Daoy (cell line): ENCODE measurements around the gene HOXD8. TPM values are rescaled to one million over a fixed set of nuclear protein-coding genes. Genes with fewer than 3 reads are reported as not detected.

Experiments used
- DNase-seq: peaks from one replicate; pipeline ENCODE4 v3.0.0-alpha.2; 2015; ENCODE audit warnings: low read depth
- total RNA-seq: library from RNA; depleted of rRNA; stranded (reverse); fragments of >200 nt; shearing (Covaris generic); gene quantifications from 2 replicates; pipeline ENCODE4 v1.2.3, GENCODE V29; 2014

The HOXD8 gene
- total RNA-seq, 1 experiment from 2014 or later: 9.7 TPM

GRCh38 chr2:176159663-176160250 is 30.3 kb downstream of the HOXD8 start:
- DNase-seq: no peak

DNA sequence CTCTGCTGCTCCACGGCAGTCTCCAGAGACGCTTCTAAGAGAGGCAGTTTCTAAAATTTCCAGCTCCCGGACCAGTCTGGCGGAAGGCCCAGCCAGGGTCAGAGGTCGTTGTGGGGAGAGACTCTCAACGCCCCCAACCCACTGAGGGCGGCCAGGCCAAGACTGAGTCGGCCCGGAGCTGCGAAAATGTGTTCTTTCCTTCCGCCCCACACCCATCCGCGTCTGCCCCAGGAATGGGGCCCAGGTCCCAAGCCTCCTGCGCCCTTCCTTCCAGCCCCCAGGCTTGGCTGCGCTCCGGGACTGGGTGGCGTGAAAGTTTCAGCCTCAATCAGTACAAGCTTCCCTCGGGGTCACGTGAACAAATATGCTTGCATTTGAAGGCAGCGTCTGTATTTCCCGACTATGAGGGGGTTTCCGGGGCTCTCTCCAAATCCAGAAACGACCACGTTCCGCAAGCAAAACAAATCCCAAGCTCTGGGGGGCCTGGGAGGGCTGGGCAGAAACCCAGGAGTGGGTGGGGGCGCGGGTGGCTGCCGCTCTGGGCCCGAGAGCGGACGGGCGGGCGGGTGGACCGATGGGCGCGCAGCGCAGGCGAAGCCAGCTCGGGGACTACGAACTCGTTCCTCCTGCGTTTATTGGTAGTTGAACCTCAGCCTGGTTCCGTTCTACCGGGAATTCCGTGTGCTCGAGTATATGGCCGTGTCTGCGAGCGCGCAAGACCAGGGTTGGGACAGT is 30.9 kb downstream of the HOXD8 start:
- no peak for DNase-seq

GRCh38 chr2:176160986-176161824 is 31.7 kb downstream of the HOXD8 start:
- DNase-seq: no peak

- no peak for DNase-seq
Measured at GRCh38 chr2:176161825-176162626, 32.5 kb downstream of the HOXD8 start.

DNA sequence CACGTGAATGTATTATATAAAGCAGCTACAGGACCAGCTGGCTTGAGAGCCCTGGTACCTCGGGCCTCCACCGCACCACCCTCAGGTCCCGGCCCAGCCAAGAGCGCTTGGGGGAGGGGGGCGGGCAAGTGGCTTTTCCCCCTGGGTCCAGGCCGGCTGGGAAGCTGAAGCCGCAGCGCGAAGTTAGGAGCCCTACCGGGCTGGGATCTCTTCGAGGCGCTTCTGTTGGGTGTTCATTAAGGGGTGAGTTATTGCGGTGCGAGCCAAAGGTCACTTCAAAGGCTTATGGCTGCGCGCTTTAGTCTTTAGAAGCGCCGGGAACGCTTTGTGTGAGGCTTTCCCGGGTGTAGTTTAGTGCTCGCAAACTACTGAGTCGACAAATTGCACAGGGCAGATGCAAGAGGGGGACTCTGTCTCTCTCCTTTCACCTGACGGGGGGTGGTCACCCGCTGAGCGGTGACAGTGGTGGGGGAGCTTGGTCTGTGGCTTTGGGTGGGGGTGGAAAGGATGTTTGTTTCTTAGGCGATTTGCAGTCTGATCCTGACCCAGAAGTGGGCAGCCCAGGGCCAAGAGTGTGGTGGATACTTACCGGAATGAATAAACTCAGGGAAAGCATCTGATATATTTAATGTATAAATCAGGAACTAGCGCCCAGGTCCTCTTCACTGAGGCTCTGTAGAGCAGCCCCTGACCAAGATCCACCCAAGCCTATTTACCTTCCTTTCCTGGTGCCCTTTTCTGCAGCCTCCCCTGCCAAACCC is 33.6 kb downstream of the HOXD8 start:
- DNase-seq: no peak

DNA sequence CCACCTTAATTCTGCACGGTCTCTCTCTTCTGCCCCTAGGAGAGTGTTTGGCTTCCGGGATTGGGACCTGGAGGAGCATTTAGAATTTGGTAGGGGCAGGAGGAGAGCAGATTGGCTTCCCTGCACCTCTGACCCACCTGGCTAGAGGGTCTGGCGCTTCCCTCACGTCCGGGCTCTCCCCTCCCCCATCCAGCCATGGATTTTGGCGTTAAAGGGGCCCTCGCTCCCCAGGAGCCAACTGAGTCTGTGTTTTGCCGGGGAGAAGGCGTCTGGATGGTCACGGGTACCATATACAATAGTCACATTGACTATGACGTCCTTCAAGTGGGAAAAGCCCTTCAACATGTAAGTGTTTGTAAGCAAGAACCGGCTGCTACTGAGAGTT is 34.2 kb downstream of the HOXD8 start:
- no peak for DNase-seq

DNA sequence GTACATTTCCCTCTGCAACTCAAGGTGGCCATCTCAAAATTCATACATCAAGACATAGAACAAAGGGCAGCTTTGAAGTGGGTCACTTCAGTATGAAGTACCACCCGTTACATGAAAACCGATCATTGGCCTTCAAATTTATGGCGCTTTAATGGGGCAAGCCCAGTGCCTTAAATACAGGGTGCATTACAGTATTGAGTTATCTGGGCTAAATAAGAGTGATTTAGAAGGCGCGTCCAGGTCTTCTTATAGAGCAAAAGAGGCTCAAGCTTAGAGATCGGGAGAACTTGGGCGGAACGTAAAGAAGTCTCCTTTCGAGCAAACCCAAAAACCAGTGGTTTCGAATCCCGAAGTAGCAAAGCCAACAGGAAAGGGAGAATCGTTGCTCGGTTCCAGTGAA is 34.7 kb downstream of the HOXD8 start:
- no peak for DNase-seq

- DNase-seq: no peak
Measured at GRCh38 chr2:176164611-176165369, 35.3 kb downstream of the HOXD8 start.

- DNase-seq: no peak
Measured at GRCh38 chr2:176165370-176166050, 36.0 kb downstream of the HOXD8 start.

DNA sequence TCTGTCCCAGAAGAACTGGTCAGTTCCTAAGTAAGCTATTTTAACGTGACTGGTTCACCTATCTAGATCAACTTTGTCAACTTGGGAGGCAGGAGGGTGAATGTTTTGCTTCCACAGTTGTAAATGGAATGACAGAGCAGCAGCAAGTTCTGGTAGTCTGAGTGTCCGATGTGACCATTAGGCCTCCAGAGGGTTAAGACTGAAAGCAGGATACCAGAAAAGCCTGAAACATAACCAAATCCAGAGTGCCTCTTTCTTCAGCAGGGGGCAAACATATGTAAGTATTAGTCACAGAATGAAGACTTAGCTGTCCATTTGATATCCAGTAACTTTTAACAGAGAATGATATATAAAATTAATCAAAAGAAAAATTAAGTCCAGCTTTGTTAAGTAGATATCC is 36.8 kb downstream of the HOXD8 start:
- DNase-seq: no peak

DNA sequence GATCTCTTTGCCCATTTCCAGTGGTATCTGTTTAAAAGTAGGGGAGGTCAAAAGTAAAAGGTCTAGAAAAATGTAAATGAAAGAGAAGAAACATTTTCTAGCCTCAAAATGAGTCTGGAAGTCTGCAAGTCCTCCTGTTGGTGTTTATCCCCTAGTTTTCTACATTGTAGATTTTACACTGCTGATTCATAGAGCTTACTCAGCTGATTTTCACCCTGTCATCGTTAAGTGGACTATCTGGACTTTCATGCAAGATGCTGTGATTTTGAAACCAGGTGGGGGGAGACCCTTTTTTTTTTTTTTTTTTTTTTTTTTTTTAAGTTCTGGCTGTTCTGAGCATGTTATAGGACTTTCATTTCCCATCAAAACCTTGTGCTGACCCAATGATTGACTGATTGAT is 37.9 kb downstream of the HOXD8 start:
- DNase-seq: no peak

DNA sequence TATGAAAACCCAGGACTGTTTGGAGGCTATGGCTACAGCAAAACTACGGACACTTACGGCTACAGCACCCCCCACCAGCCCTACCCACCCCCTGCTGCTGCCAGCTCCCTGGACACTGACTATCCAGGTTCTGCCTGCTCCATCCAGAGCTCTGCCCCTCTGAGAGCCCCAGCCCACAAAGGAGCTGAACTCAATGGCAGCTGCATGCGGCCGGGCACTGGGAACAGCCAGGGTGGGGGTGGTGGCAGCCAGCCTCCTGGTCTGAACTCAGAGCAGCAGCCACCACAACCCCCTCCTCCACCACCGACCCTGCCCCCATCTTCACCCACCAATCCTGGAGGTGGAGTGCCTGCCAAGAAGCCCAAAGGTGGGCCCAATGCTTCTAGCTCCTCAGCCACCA is 39.7 kb downstream of the HOXD8 start:
- DNase-seq: no peak

- no peak for DNase-seq
Measured at GRCh38 chr2:176169711-176170110, 40.2 kb downstream of the HOXD8 start.

GRCh38 chr2:176170602-176171305 is 41.2 kb downstream of the HOXD8 start:
- DNase-seq: no peak

DNA sequence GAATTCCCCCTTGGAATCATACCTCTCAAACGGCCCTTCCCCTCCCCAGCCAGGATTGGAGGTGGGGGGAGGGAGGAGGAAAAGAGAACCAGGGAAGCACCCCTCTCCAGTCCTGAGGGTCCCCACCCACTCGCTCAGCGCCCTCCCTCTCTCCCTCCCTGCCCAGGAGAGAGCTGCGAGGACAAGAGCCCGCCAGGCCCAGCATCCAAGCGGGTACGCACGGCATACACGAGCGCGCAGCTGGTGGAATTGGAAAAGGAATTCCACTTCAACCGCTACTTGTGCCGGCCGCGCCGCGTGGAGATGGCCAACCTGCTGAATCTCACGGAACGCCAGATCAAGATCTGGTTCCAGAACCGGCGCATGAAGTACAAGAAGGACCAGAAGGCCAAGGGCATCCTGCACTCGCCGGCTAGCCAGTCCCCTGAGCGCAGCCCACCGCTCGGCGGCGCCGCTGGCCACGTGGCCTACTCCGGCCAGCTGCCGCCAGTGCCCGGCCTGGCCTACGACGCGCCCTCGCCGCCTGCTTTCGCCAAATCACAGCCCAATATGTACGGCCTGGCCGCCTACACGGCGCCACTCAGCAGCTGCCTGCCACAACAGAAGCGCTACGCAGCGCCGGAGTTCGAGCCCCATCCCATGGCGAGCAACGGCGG is 42.0 kb downstream of the HOXD8 start:
- no peak for DNase-seq

DNA sequence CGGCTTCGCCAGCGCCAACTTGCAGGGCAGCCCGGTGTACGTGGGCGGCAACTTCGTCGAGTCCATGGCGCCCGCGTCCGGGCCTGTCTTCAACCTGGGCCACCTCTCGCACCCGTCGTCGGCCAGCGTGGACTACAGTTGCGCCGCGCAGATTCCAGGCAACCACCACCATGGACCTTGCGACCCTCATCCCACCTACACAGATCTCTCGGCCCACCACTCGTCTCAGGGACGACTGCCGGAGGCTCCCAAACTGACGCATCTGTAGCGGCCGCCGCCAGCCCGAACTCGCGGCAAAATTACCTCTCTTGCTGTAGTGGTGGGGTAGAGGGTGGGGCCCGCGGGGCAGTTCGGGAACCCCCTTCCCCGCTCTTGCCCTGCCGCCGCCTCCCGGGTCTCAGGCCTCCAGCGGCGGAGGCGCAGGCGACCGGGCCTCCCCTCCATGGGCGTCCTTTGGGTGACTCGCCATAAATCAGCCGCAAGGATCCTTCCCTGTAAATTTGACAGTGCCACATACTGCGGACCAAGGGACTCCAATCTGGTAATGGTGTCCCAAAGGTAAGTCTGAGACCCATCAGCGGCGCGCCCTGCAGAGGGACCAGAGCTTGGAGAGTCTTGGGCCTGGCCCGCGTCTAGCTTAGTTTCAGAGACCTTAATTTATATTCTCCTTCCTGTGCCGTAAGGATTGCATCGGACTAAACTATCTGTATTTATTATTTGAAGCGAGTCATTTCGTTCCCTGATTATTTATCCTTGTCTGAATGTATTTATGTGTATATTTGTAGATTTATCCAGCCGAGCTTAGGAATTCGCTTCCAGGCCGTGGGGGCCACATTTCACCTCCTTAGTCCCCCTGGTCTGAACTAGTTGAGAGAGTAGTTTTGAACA is 42.7 kb downstream of the HOXD8 start:
- DNase-seq: no peak

GRCh38 chr2:176172895-176173566 is 43.5 kb downstream of the HOXD8 start:
- DNase-seq: no peak
